H9 (cell line): ENCODE data around the gene ZNF366. TPM values are rescaled to one million over a fixed set of nuclear protein-coding genes. Genes with fewer than 3 reads are reported as not detected.
A peak's percentile ranks its signal among the peaks of the same experiment; 100 is the strongest.

Experiments used
- DNase-seq: peaks from one replicate; pipeline ENCODE4 v3.0.0-alpha.2; 2017
- H2AFZ ChIP-seq: one replicate; pipeline ENCODE4 v1.6.1; 2013; ENCODE audit warnings: mild to moderate bottlenecking, low read length, control low read depth, moderate library complexity
- H2AK5ac ChIP-seq: 2 replicates; pipeline ENCODE4 v1.6.1; 2013; ENCODE audit warnings: low read length, control low read depth, mixed read lengths; ENCODE audit not compliant: insufficient read length
- H2BK120ac ChIP-seq: one replicate; pipeline ENCODE4 v1.6.1; 2013; ENCODE audit warnings: low read depth, mild to moderate bottlenecking, low read length, control low read depth, inconsistent platforms; ENCODE audit not compliant: poor library complexity, severe bottlenecking
- H2BK12ac ChIP-seq: 2 replicates; pipeline ENCODE4 v1.6.1; 2013; ENCODE audit warnings: low read length, control low read depth, mixed read lengths, low read depth; ENCODE audit not compliant: insufficient read length
- H2BK15ac ChIP-seq: 2 replicates; pipeline ENCODE4 v1.6.1; 2013; ENCODE audit warnings: low read depth, low read length, control low read depth
- H2BK20ac ChIP-seq: one replicate; pipeline ENCODE4 v1.6.1; 2013; ENCODE audit warnings: low read depth, mild to moderate bottlenecking, low read length, control low read depth, inconsistent platforms; ENCODE audit not compliant: poor library complexity, severe bottlenecking
- H2BK5ac ChIP-seq: 2 replicates; pipeline ENCODE4 v1.6.1; 2013; ENCODE audit warnings: low read length, control low read depth, mixed read lengths; ENCODE audit not compliant: insufficient read length
- H3K14ac ChIP-seq: 2 replicates; pipeline ENCODE4 v1.6.1; 2013; ENCODE audit warnings: low read length, control low read depth; ENCODE audit not compliant: insufficient read depth
- H3K18ac ChIP-seq: 2 replicates; pipeline ENCODE4 v1.6.1; 2013; ENCODE audit warnings: low read depth, mild to moderate bottlenecking, mixed read lengths, low read length, control low read depth; ENCODE audit not compliant: insufficient read length
- H3K23ac ChIP-seq: 2 replicates; pipeline ENCODE4 v1.6.1; 2013; ENCODE audit warnings: low read length, control low read depth, mixed read lengths, low read depth; ENCODE audit not compliant: insufficient read length
- H3K23me2 ChIP-seq: 2 replicates; pipeline ENCODE4 v1.6.1; 2013; ENCODE audit warnings: low read depth, mild to moderate bottlenecking, mixed read lengths, low read length, control low read depth; ENCODE audit not compliant: insufficient read length, poor library complexity, severe bottlenecking
- H3K27ac ChIP-seq: 2 replicates; pipeline ENCODE4 v1.5.1; 2013; ENCODE audit warnings: low read length, control low read depth, mixed read lengths, low read depth; ENCODE audit not compliant: insufficient read length
- H3K27me3 ChIP-seq: 2 replicates; pipeline ENCODE4 v1.6.1; 2013; ENCODE audit warnings: low read length, control low read depth, inconsistent platforms; ENCODE audit not compliant: insufficient read depth
- H3K4ac ChIP-seq: 2 replicates; pipeline ENCODE4 v1.6.1; 2013; ENCODE audit warnings: low read depth, mild to moderate bottlenecking, control low read depth, inconsistent platforms, low read length, moderate library complexity
- H3K4me1 ChIP-seq: 2 replicates; pipeline ENCODE4 v1.6.1; 2013; ENCODE audit warnings: low read length, control low read depth, inconsistent platforms; ENCODE audit not compliant: insufficient read depth
- H3K4me2 ChIP-seq: 2 replicates; pipeline ENCODE4 v1.6.1; 2013; ENCODE audit warnings: low read length, control low read depth, mixed read lengths; ENCODE audit not compliant: insufficient read length, insufficient read depth
- H3K56ac ChIP-seq: 2 replicates; pipeline ENCODE4 v1.6.1; 2013; ENCODE audit warnings: low read depth, mild to moderate bottlenecking, mixed read lengths, low read length, control low read depth; ENCODE audit not compliant: insufficient read length
- H3K79me1 ChIP-seq: 2 replicates; pipeline ENCODE4 v1.6.1; 2013; ENCODE audit warnings: low read depth, mild to moderate bottlenecking, moderate library complexity, low read length, control low read depth, inconsistent platforms; ENCODE audit not compliant: insufficient read depth, poor library complexity, severe bottlenecking
- H3K79me2 ChIP-seq: 2 replicates; pipeline ENCODE4 v1.6.1; 2013; ENCODE audit warnings: low read length, control low read depth, inconsistent platforms; ENCODE audit not compliant: insufficient read depth
- H3K9ac ChIP-seq: 2 replicates; pipeline ENCODE4 v1.6.1; 2013; ENCODE audit warnings: low read length, control low read depth, mixed read lengths; ENCODE audit not compliant: insufficient read length; ENCODE audit errors: extremely low read depth
- H3K9me3 ChIP-seq: one replicate; pipeline ENCODE4 v1.6.1; 2013; ENCODE audit warnings: low read depth, low read length, inconsistent platforms; ENCODE audit not compliant: control insufficient read depth
- H3T11ph ChIP-seq: one replicate; pipeline ENCODE4 v1.6.1; 2013; ENCODE audit warnings: mild to moderate bottlenecking, low read length, control low read depth, inconsistent platforms
- H4K20me1 ChIP-seq: one replicate; pipeline ENCODE4 v1.6.1; 2013; ENCODE audit not compliant: control insufficient read depth, insufficient read length, insufficient read depth
- H4K5ac ChIP-seq: 2 replicates; pipeline ENCODE4 v1.6.1; 2013; ENCODE audit warnings: low read depth, mild to moderate bottlenecking, mixed read lengths, low read length, control low read depth; ENCODE audit not compliant: insufficient read length
- H4K8ac ChIP-seq: replicated peaks from 2 replicates; pipeline ENCODE4 v1.6.1; 2013; ENCODE audit warnings: low read length, control low read depth, mixed read lengths, low read depth; ENCODE audit not compliant: insufficient read length
- H4K91ac ChIP-seq: 2 replicates; pipeline ENCODE4 v1.6.1; 2013; ENCODE audit warnings: low read depth, mild to moderate bottlenecking, moderate library complexity, mixed read lengths, low read length, control low read depth; ENCODE audit not compliant: insufficient read length
- H3K27ac Mint-ChIP-seq, 3 experiments: 2 replicates in 2 of 3; 3 replicates in 1 of 3; pipeline ENCODE4 v1.8.0; 2020 to 2021; ENCODE audit warnings: mixed read lengths in 3 of 3, mild to moderate bottlenecking in 1 of 3, moderate library complexity in 1 of 3
- H3K27me3 Mint-ChIP-seq: 2 replicates; pipeline ENCODE4 v1.8.0; 2021; ENCODE audit warnings: low read depth, mild to moderate bottlenecking, moderate library complexity, mixed read lengths
- H3K36me3 Mint-ChIP-seq, 3 experiments: 2 replicates in 2 of 3; 3 replicates in 1 of 3; pipeline ENCODE4 v1.8.0; 2020 to 2021; ENCODE audit warnings: low read depth in 3 of 3, mixed read lengths in 3 of 3; ENCODE audit not compliant: insufficient read depth in 1 of 3
- H3K4me1 Mint-ChIP-seq, 2 experiments: 2 replicates each; pipeline ENCODE4 v1.8.0; 2020; ENCODE audit warnings: mixed read lengths in 2 of 2
- H3K4me3 Mint-ChIP-seq, 2 experiments: 2 replicates in 1 of 2; 3 replicates in 1 of 2; pipeline ENCODE4 v1.8.0; 2020 to 2021; ENCODE audit warnings: mild to moderate bottlenecking in 2 of 2, mixed read lengths in 2 of 2, moderate library complexity in 1 of 2
- H3K9me3 Mint-ChIP-seq, 2 experiments: 2 replicates in 1 of 2; 3 replicates in 1 of 2; pipeline ENCODE4 v1.8.0; 2020; ENCODE audit warnings: mild to moderate bottlenecking in 2 of 2, mixed read lengths in 2 of 2, moderate library complexity in 1 of 2
- WGBS: extraction: QIAGEN DNeasy Blood & Tissue Kit; methylation state at CpG from one replicate; pipeline ENCODE4 v1.1.7; 2013; ENCODE audit warnings: missing lambda C conversion rate, low lambda C conversion rate, mixed read lengths; ENCODE audit not compliant: insufficient read length; ENCODE audit errors: extremely low coverage; 5-methylcytosine and 5-hydroxymethylcytosine counted together
- total RNA-seq: library from RNA; stranded (reverse); gene quantifications from 2 replicates; pipeline ENCODE4 v1.2.1, GENCODE V29; 2021
- TF ChIP-seq, protein P1 (sequence below): fragments of 200-600 bp; sonication (generic); conservative IDR thresholded peaks from 3 replicates; pipeline ENCODE4 v1.8.0; 2021; ENCODE audit warnings: antibody characterized with exemption, mild to moderate bottlenecking

Gene ZNF366
- total RNA-seq, 1 experiment from 2014 or later: not detected

DNA sequence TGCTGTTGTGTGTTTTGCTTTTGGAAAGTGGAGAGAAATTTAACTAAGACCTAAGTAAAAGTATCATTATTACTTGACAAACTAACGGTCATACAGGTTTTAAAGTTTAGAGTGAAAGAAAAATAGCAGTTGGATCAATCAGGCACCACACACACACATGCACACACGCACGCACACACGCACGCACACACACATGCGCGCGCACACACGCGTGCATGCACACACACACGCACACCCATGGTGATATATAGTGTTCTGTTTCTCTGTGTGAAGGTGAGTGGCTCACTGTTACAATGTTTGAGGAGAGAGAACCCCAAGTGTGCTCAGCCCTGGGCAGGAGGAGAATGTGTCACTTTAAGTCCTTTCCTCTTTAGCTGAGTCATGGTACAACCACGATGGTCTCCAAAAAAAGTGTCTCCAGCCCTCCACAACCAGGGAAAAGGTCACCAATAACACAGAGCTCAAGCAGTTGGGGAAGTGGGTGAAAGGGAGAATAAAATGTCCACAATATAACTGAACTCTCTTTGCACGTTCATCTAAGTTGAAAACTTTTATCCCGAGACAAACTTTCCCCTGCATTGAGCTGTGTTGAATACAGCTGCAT is 3.2 kb downstream of the ZNF366 start:
- H3K4me1 ChIP-seq: no peaks in the 10 kb centered on the region
- H3K18ac ChIP-seq: peak overlapping the region; percentile 56
- TF ChIP-seq, protein P1, sequence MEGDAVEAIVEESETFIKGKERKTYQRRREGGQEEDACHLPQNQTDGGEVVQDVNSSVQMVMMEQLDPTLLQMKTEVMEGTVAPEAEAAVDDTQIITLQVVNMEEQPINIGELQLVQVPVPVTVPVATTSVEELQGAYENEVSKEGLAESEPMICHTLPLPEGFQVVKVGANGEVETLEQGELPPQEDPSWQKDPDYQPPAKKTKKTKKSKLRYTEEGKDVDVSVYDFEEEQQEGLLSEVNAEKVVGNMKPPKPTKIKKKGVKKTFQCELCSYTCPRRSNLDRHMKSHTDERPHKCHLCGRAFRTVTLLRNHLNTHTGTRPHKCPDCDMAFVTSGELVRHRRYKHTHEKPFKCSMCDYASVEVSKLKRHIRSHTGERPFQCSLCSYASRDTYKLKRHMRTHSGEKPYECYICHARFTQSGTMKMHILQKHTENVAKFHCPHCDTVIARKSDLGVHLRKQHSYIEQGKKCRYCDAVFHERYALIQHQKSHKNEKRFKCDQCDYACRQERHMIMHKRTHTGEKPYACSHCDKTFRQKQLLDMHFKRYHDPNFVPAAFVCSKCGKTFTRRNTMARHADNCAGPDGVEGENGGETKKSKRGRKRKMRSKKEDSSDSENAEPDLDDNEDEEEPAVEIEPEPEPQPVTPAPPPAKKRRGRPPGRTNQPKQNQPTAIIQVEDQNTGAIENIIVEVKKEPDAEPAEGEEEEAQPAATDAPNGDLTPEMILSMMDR: no peak
- no peaks in the 10 kb centered on the region for H3K79me1 ChIP-seq
- H3K27ac ChIP-seq: no peak overlapping the region
- no peak overlapping the region for H3K9ac ChIP-seq
- Mint-ChIP-seq H3K27me3 (no peaks in the 10 kb centered on the region; the same call in 1 of the 2 replicates), H3K4me3 (no peak overlapping the region), H3K27ac (peak overlapping the region in 1 of 3 experiments; percentile 54; a peak in 1 of 7 replicates), H3K9me3 (no peaks in the 10 kb centered on the region), H3K4me1 (peaks cover 31 to 34% of the 10 kb centered on the region in 2 experiments), H3K36me3 (no peaks in the 10 kb centered on the region)
- no peak overlapping the region for H2BK12ac ChIP-seq
- H4K20me1 ChIP-seq: no peaks in the 10 kb centered on the region
- no peaks in the 10 kb centered on the region for H3K79me2 ChIP-seq
- H2AK5ac ChIP-seq: no peak overlapping the region
- no peak overlapping the region for H3K56ac ChIP-seq
- no peak overlapping the region for H4K91ac ChIP-seq
- no CpG with 5 or more reads among the region's 14 CpGs for WGBS
- H4K8ac ChIP-seq: no peak overlapping the region
- no peak overlapping the region for H3T11ph ChIP-seq
- no peak overlapping the region for H3K23ac ChIP-seq
- DNase-seq: no peak
- H2BK120ac ChIP-seq: no peak overlapping the region
- H4K5ac ChIP-seq: no peak overlapping the region
- H2BK15ac ChIP-seq: no peak overlapping the region
- no peak overlapping the region for H3K4me2 ChIP-seq
- no peak overlapping the region for H2AFZ ChIP-seq
- no peaks in the 10 kb centered on the region for H3K23me2 ChIP-seq
- no peak overlapping the region for H3K14ac ChIP-seq
- H3K4ac ChIP-seq: no peak overlapping the region
- H3K9me3 ChIP-seq: no peaks in the 10 kb centered on the region
- no peaks in the 10 kb centered on the region for H3K27me3 ChIP-seq
- H2BK5ac ChIP-seq: no peak overlapping the region
- no peak overlapping the region for H2BK20ac ChIP-seq
